Transverse colon (tissue), 4 donors: ENCODE data around the gene PFN2. TPM values are rescaled to one million over a fixed set of nuclear protein-coding genes. Genes with fewer than 3 reads are reported as not detected.

Experiments used
- DNase-seq: peaks from one replicate; pipeline ENCODE4 v3.0.0-alpha.2; 2019
- H3K27ac ChIP-seq, 4 donors: fragments of 200-600 bp; sonication (generic); 2 replicates each; pipeline ENCODE4 v1.5.1; 2016 to 2018; ENCODE audit warnings: inconsistent platforms in 4 of 4
- H3K27me3 ChIP-seq: fragments of 200-600 bp; sonication (generic); 2 replicates; pipeline ENCODE4 v1.5.1; 2017; ENCODE audit warnings: inconsistent platforms
- H3K36me3 ChIP-seq, 4 donors: fragments of 200-600 bp; sonication (generic); 2 replicates each; pipeline ENCODE4 v1.5.1; 2017 to 2019; ENCODE audit warnings: inconsistent platforms in 4 of 4
- H3K4me1 ChIP-seq, 4 donors: fragments of 200-600 bp; sonication (generic); 2 replicates each; pipeline ENCODE4 v1.5.1; 2017 to 2020; ENCODE audit warnings: inconsistent platforms in 4 of 4
- H3K4me3 ChIP-seq, 4 donors: fragments of 200-600 bp; sonication (generic); 1 replicate in 1 of 4; 2 replicates in 3 of 4; pipeline versions ENCODE4 v1.5.1 to v1.6.1; 2017 to 2019; ENCODE audit warnings: inconsistent platforms in 4 of 4
- H3K9me3 ChIP-seq, 2 donors: fragments of 200-600 bp; sonication (generic); 2 replicates each; pipeline ENCODE4 v1.5.1; 2017 to 2019; ENCODE audit warnings: inconsistent platforms in 2 of 2
- EP300 ChIP-seq: sonication (generic); formaldehyde crosslinking; IDR thresholded peaks from one replicate; pipeline ENCODE4 v1.6.1; 2017; ENCODE audit warnings: antibody characterized with exemption, low read depth
- POLR2A ChIP-seq: fragments of 450-650 bp; IDR thresholded peaks from one replicate; pipeline ENCODE4 v1.6.1; 2016; ENCODE audit warnings: antibody characterized with exemption, mild to moderate bottlenecking, moderate library complexity
- POLR2AphosphoS5 ChIP-seq, 3 donors: sonication (generic); formaldehyde crosslinking; IDR thresholded peaks; one replicate each; pipeline ENCODE4 v1.6.1; 2016; ENCODE audit warnings: antibody characterized with exemption in 3 of 3
- WGBS, 2 donors: methylation state at CpG; one replicate each; pipeline ENCODE4 v1.1.5; 2018; ENCODE audit warnings: low coverage in 1 of 2; 5-methylcytosine and 5-hydroxymethylcytosine counted together
- in situ Hi-C, 4 donors: fragments of 200-750 bp; cut with MboI; loops; one replicate each; pipeline versions ENCODE4 v1.15.0 to v1.15.1; 2017; ENCODE audit warnings: low sequenced_read_pairs in 3 of 4, low pct_ligation_motif_present in 1 of 4, low pct_unique_long_range_greater_than_20kb in 1 of 4
- intact Hi-C: fragments of 100-400 bp; cut with DNase I; formaldehyde crosslinking; loops from one replicate; pipeline ENCODE4 v1.15.1; 2023; ENCODE audit warnings: low total_unique reads
- total RNA-seq, 4 donors: library from RNA; depleted of rRNA; stranded (reverse); fragments of >200 nt; gene quantifications; one replicate each; pipeline ENCODE4 v1.1.0, GENCODE V29; 2016
- TF ChIP-seq, protein P1 (sequence below), 5 experiments: fragments of 200-600 bp in 3 of 5; fragments of 450-650 bp in 2 of 5; sonication (generic) in 3 of 5; IDR thresholded peaks; 1 replicate in 2 of 5; 2 replicates in 3 of 5; pipeline ENCODE4 v1.5.1; 2016 to 2017; ENCODE audit warnings: antibody characterized with exemption in 5 of 5, inconsistent platforms in 3 of 5, mild to moderate bottlenecking in 2 of 5, moderate library complexity in 1 of 5

The PFN2 gene
- total RNA-seq, 4 donors from 2014 or later = 14.1 to 49.1 (median 42.6) TPM

GRCh38 chr3:149998946-149999345, 28.3 kb upstream of the PFN2 start:
- no peak for DNase-seq
- no peaks in the 10 kb centered on the region for H3K4me1 ChIP-seq
- intact Hi-C loops (no loop called here), in situ Hi-C loops (loop anchor here in 2 of 4 donors (25.0 kb wide), 1 partner anchor 188 kb away; no protein-coding TSS in a partner anchor)
- H3K27me3 ChIP-seq = no peaks in the 10 kb centered on the region
- H3K4me3 ChIP-seq = no peak overlapping the region
- H3K9me3 ChIP-seq = peaks cover 10 to 13% of the 10 kb centered on the region in 2 donors
- no peaks in the 10 kb centered on the region for H3K36me3 ChIP-seq
- TF ChIP-seq POLR2A (no peak), POLR2AphosphoS5 (IDR thresholded peaks at IDR 0.05) (no peak), EP300 (no peak)
- TF ChIP-seq, protein P1, sequence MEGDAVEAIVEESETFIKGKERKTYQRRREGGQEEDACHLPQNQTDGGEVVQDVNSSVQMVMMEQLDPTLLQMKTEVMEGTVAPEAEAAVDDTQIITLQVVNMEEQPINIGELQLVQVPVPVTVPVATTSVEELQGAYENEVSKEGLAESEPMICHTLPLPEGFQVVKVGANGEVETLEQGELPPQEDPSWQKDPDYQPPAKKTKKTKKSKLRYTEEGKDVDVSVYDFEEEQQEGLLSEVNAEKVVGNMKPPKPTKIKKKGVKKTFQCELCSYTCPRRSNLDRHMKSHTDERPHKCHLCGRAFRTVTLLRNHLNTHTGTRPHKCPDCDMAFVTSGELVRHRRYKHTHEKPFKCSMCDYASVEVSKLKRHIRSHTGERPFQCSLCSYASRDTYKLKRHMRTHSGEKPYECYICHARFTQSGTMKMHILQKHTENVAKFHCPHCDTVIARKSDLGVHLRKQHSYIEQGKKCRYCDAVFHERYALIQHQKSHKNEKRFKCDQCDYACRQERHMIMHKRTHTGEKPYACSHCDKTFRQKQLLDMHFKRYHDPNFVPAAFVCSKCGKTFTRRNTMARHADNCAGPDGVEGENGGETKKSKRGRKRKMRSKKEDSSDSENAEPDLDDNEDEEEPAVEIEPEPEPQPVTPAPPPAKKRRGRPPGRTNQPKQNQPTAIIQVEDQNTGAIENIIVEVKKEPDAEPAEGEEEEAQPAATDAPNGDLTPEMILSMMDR (IDR thresholded peaks at IDR 0.05) = no peak
- no peak overlapping the region for H3K27ac ChIP-seq
- WGBS, 2 donors = 75 to 100% methylated on average over 1 of the region's 1 CpG

- Histone ChIP-seq H3K9me3 (peaks cover 10 to 13% of the 10 kb centered on the region in 2 donors), H3K27ac (no peak overlapping the region), H3K27me3 (no peaks in the 10 kb centered on the region), H3K4me1 (no peaks in the 10 kb centered on the region), H3K4me3 (no peak overlapping the region), H3K36me3 (no peaks in the 10 kb centered on the region)
- WGBS, 2 donors = 96% methylated on average over 4 of the region's 4 CpGs; no CpG with 5 or more reads in 1 of the 2 donors
- TF ChIP-seq EP300 = no peak
- TF ChIP-seq POLR2A = no peak
- TF ChIP-seq, protein P1 (IDR thresholded peaks at IDR 0.05) = no peak
- TF ChIP-seq POLR2AphosphoS5 (IDR thresholded peaks at IDR 0.05) = no peak
- intact Hi-C loops (no loop called here), in situ Hi-C loops (loop anchor here in 2 of 4 donors (25.0 kb wide), 1 partner anchor 195 kb away; no protein-coding TSS in a partner anchor)
- DNase-seq = no peak
Observed at GRCh38 chr3:149992416-149993058, 21.8 kb upstream of the PFN2 start.

- no peaks in the 10 kb centered on the region for H3K36me3 ChIP-seq
- intact Hi-C loops = no loop called here
- no peak overlapping the region for H3K4me3 ChIP-seq
- 73 to 84% methylated on average over 1 of the region's 1 CpG for WGBS, 2 donors
- H3K27ac ChIP-seq = no peak overlapping the region
- TF ChIP-seq POLR2AphosphoS5 (IDR thresholded peaks at IDR 0.05) (no peak), EP300 (no peak), POLR2A (no peak)
- TF ChIP-seq, protein P1 (IDR thresholded peaks at IDR 0.05) = no peak
- in situ Hi-C loops = loop anchor here in 2 of 4 donors (25.0 kb wide), 1 partner anchor 197 kb away; no protein-coding TSS in a partner anchor
- H3K9me3 ChIP-seq = peaks cover 10 to 13% of the 10 kb centered on the region in 2 donors
- no peak for DNase-seq
- no peaks in the 10 kb centered on the region for H3K4me1 ChIP-seq
- H3K27me3 ChIP-seq = no peaks in the 10 kb centered on the region
Observed at GRCh38 chr3:149990423-149990948, 19.8 kb upstream of the PFN2 start.

GRCh38 chr3:149989307-149989706, 18.6 kb upstream of the PFN2 start:
- DNase-seq = no peak
- TF ChIP-seq EP300 (no peak), POLR2AphosphoS5 (IDR thresholded peaks at IDR 0.05) (no peak), POLR2A (no peak)
- TF ChIP-seq, protein P1 (IDR thresholded peaks at IDR 0.05) = no peak
- no peak overlapping the region for H3K4me3 ChIP-seq
- H3K9me3 ChIP-seq = peaks cover under 1 to 1% of the 10 kb centered on the region in 2 donors
- no peak overlapping the region for H3K27ac ChIP-seq
- H3K27me3 ChIP-seq = no peaks in the 10 kb centered on the region
- WGBS, 2 donors = 11 to 86% methylated on average over 1 to 2 of the region's 2 CpGs
- no peaks in the 10 kb centered on the region for H3K36me3 ChIP-seq
- intact Hi-C loops (no loop called here), in situ Hi-C loops (loop anchor here in 2 of 4 donors (25.0 kb wide), 1 partner anchor 198 kb away; no protein-coding TSS in a partner anchor)
- no peaks in the 10 kb centered on the region for H3K4me1 ChIP-seq
